Esophagus muscularis mucosa (tissue), 4 donors: ENCODE results near the gene RUFY3. TPM values are rescaled to one million over a fixed set of nuclear protein-coding genes. Genes with fewer than 3 reads are reported as not detected.

Experiments used
- DNase-seq: peaks from one replicate; pipeline ENCODE4 v3.0.0-alpha.2; 2017; ENCODE audit errors: extremely low spot score
- H3K27ac ChIP-seq, 4 donors: fragments of 200-600 bp; sonication (generic); replicated peaks in 1 of 4; 1 replicate in 3 of 4; 2 replicates in 1 of 4; pipeline ENCODE4 v1.5.1; 2016 to 2019; ENCODE audit warnings: mild to moderate bottlenecking in 1 of 4
- H3K27me3 ChIP-seq, 4 donors: fragments of 200-600 bp; sonication (generic); one replicate each; pipeline versions ENCODE4 v1.5.1 to v1.6.0; 2016 to 2019
- H3K36me3 ChIP-seq, 4 donors: fragments of 200-600 bp; sonication (generic); one replicate each; pipeline ENCODE4 v1.5.1; 2016 to 2019
- H3K4me1 ChIP-seq, 4 donors: fragments of 200-600 bp; sonication (generic); one replicate each; pipeline ENCODE4 v1.5.1; 2016 to 2019
- H3K4me3 ChIP-seq, 4 donors: fragments of 200-600 bp; sonication (generic); 1 replicate in 2 of 4; 2 replicates in 2 of 4; pipeline ENCODE4 v1.5.1; 2016 to 2019; ENCODE audit warnings: mild to moderate bottlenecking in 4 of 4, moderate library complexity in 1 of 4
- H3K9me3 ChIP-seq, 4 donors: fragments of 200-600 bp; sonication (generic); 1 replicate in 3 of 4; 2 replicates in 1 of 4; pipeline ENCODE4 v1.5.1; 2016 to 2019
- CTCF ChIP-seq, 3 experiments: fragments of 200-600 bp in 2 of 3; fragments of 450-650 bp in 1 of 3; sonication (generic) in 2 of 3; IDR thresholded peaks; one replicate each; pipeline ENCODE4 v1.5.1; 2017 to 2019; ENCODE audit warnings: antibody characterized with exemption in 3 of 3, mild to moderate bottlenecking in 2 of 3, moderate library complexity in 1 of 3
- EP300 ChIP-seq: sonication (generic); formaldehyde crosslinking; IDR thresholded peaks from one replicate; pipeline ENCODE4 v1.6.1; 2017; ENCODE audit warnings: antibody characterized with exemption
- POLR2A ChIP-seq: fragments of 450-650 bp; IDR thresholded peaks from one replicate; pipeline ENCODE4 v1.6.1; 2017; ENCODE audit warnings: antibody characterized with exemption, moderate library complexity, mild to moderate bottlenecking, low read depth
- POLR2AphosphoS5 ChIP-seq, 2 donors: sonication (generic); formaldehyde crosslinking; IDR thresholded peaks; one replicate each; pipeline ENCODE4 v1.6.1; 2017; ENCODE audit warnings: antibody characterized with exemption in 2 of 2
- WGBS: methylation state at CpG from one replicate; pipeline ENCODE4 v1.1.5; 2018; 5-methylcytosine and 5-hydroxymethylcytosine counted together
- intact Hi-C: fragments of 100-400 bp; cut with DNase I; formaldehyde crosslinking; loops from one replicate; pipeline ENCODE4 v1.15.1; 2023
- total RNA-seq, 4 donors: library from RNA; depleted of rRNA; stranded (reverse); fragments of >200 nt; gene quantifications; one replicate each; pipeline versions ENCODE4 v1.1.0 to v1.2.1, GENCODE V29; 2016

Gene RUFY3
- total RNA-seq, 4 donors from 2014 or later: 30.5 to 51.9 (median 33.2) TPM

- no peak overlapping the region for H3K4me3 ChIP-seq
- H3K9me3 ChIP-seq: no peaks in the 10 kb centered on the region
- H3K27me3 ChIP-seq: no peaks in the 10 kb centered on the region
- TF ChIP-seq POLR2A (no peak), CTCF (IDR thresholded peaks at IDR 0.05) (no peak), EP300 (no peak), POLR2AphosphoS5 (IDR thresholded peaks at IDR 0.05) (no peak)
- 96% methylated on average over 9 of the region's 9 CpGs for WGBS
- H3K4me1 ChIP-seq: peaks cover 3 to 18% (median 9%) of the 10 kb centered on the region in 4 donors
- peaks cover 0 to 15% (median 0%) of the 10 kb centered on the region in 4 donors for H3K36me3 ChIP-seq
- DNase-seq: no peak
- H3K27ac ChIP-seq: no peak overlapping the region
- intact Hi-C loops: no loop called here
Observed at GRCh38 chr4:70746179-70746839, 24.5 kb downstream of the RUFY3 start.

- Histone ChIP-seq H3K27ac (no peak overlapping the region), H3K9me3 (no peaks in the 10 kb centered on the region), H3K4me3 (no peak overlapping the region), H3K4me1 (peaks cover 0 to 10% (median 7%) of the 10 kb centered on the region in 4 donors), H3K36me3 (peaks cover 0 to 15% (median 0%) of the 10 kb centered on the region in 4 donors), H3K27me3 (no peaks in the 10 kb centered on the region)
- TF ChIP-seq POLR2AphosphoS5 (IDR thresholded peaks at IDR 0.05) (no peak), CTCF (IDR thresholded peaks at IDR 0.05) (no peak), EP300 (no peak), POLR2A (no peak)
- no peak for DNase-seq
- intact Hi-C loops: no loop called here
- WGBS: 88% methylated on average over 3 of the region's 3 CpGs
Observed at GRCh38 chr4:70747874-70748273, 26.1 kb downstream of the RUFY3 start.

- 80% methylated on average over 1 of the region's 1 CpG for WGBS
- H3K9me3 ChIP-seq: no peaks in the 10 kb centered on the region
- no peak overlapping the region for H3K4me3 ChIP-seq
- no peaks in the 10 kb centered on the region for H3K27me3 ChIP-seq
- peaks cover 0 to 10% (median 4%) of the 10 kb centered on the region in 4 donors for H3K4me1 ChIP-seq
- TF ChIP-seq POLR2AphosphoS5 (IDR thresholded peaks at IDR 0.05): no peak
- no peak for TF ChIP-seq EP300
- no peak for TF ChIP-seq CTCF (IDR thresholded peaks at IDR 0.05)
- TF ChIP-seq POLR2A: no peak
- H3K36me3 ChIP-seq: peaks cover 0 to 15% (median 0%) of the 10 kb centered on the region in 4 donors
- no peak for DNase-seq
- intact Hi-C loops: no loop called here
- no peak overlapping the region for H3K27ac ChIP-seq
Observed at GRCh38 chr4:70749313-70749712, 27.5 kb downstream of the RUFY3 start.

GRCh38 chr4:70752236-70752635 lies 30.5 kb downstream of the RUFY3 start:
- no peak overlapping the region for H3K27ac ChIP-seq
- peaks cover 0 to 6% (median 0%) of the 10 kb centered on the region in 4 donors for H3K36me3 ChIP-seq
- no peak for DNase-seq
- H3K4me3 ChIP-seq: no peak overlapping the region
- intact Hi-C loops: no loop called here
- H3K27me3 ChIP-seq: no peaks in the 10 kb centered on the region
- H3K9me3 ChIP-seq: no peaks in the 10 kb centered on the region
- TF ChIP-seq EP300 (no peak), CTCF (IDR thresholded peaks at IDR 0.05) (no peak), POLR2AphosphoS5 (IDR thresholded peaks at IDR 0.05) (no peak), POLR2A (no peak)
- 90% methylated on average over 1 of the region's 1 CpG for WGBS
- peaks cover 0 to 10% (median 3%) of the 10 kb centered on the region in 4 donors for H3K4me1 ChIP-seq
